BJ (cell line): ENCODE data around the gene ABCF3. TPM values are rescaled to one million over a fixed set of nuclear protein-coding genes. Genes with fewer than 3 reads are reported as not detected.

Experiments
- CTCF ChIA-PET: fragments of 350-600 bp; formaldehyde crosslinking; extraction: SDS; loops from one replicate; lab custom pipeline; 2021; ENCODE audit warnings: antibody characterized with exemption, inconsistent platforms; lab: Yijun Ruan, JAX
- POLR2A ChIA-PET: fragments of 300-600 bp; sonication (Branson Sonifier 250); formaldehyde crosslinking; extraction: SDS; loops from one replicate; lab custom pipeline; 2021; ENCODE audit warnings: antibody characterized with exemption; lab: Charles Lee
- DNase-seq: peaks from one replicate; pipeline ENCODE4 v3.0.0-alpha.2; 2011; ENCODE audit warnings: low read depth
- H3K27me3 ChIP-seq: 2 replicates; pipeline ENCODE4 v1.6.0; 2011; ENCODE audit warnings: low read length; ENCODE audit not compliant: control insufficient read depth, insufficient read depth
- H3K36me3 ChIP-seq: 2 replicates; pipeline ENCODE4 v1.5.1; 2011; ENCODE audit warnings: low read length; ENCODE audit not compliant: control insufficient read depth, insufficient read depth
- H3K4me3 ChIP-seq: 2 replicates; pipeline ENCODE4 v1.5.1; 2011; ENCODE audit warnings: low read depth, mild to moderate bottlenecking, control low read depth, low read length
- CTCF ChIP-seq: IDR thresholded peaks from 2 replicates; pipeline ENCODE4 v1.5.1; 2011; ENCODE audit warnings: low read depth, mild to moderate bottlenecking, control low read depth, inconsistent platforms, low read length, moderate library complexity; ENCODE audit not compliant: insufficient read depth
- polyA plus RNA-seq: library from polyadenylated mRNA; depleted of rRNA; stranded (reverse); fragments of >200 nt; gene quantifications from 2 replicates; pipeline ENCODE4 v1.2.3, GENCODE V29; 2011

Gene ABCF3
- polyA plus RNA-seq, 1 experiment = 82.8 TPM

GRCh38 chr3:184175506-184175905 is 10.5 kb upstream of the ABCF3 start:
- peaks cover 36% of the 10 kb centered on the region for H3K36me3 ChIP-seq
- ChIA-PET POLR2A (no interaction called here), CTCF (interaction anchor here (1.0 to 1.8 kb wide), 2 partner anchors 51 to 74 kb away, joined by 4 to 5 read pairs; partner anchors contain the start of gene EEF1AKMT4)
- no peak for DNase-seq
- no peaks in the 10 kb centered on the region for H3K27me3 ChIP-seq
- TF ChIP-seq CTCF = no peak
- peak overlapping the region; percentile 92 for H3K4me3 ChIP-seq

- ChIA-PET POLR2A (interaction anchor here (0.6 to 1.9 kb wide), 5 partner anchors 8 to 41 kb away, joined by 4 to 20 read pairs (median 12); partner anchors contain the start of genes ABCF3 and EIF2B5), CTCF (interaction anchor here (0.8 to 1.3 kb wide), 3 partner anchors 10 to 280 kb away, joined by 3 to 4 read pairs (median 3); partner anchors contain the start of gene ABCF3)
- H3K36me3 ChIP-seq = peaks cover 36% of the 10 kb centered on the region
- DNase-seq = no peak
- no peaks in the 10 kb centered on the region for H3K27me3 ChIP-seq
- H3K4me3 ChIP-seq = peak overlapping the region; percentile 92
- no peak for TF ChIP-seq CTCF
Measured at GRCh38 chr3:184175981-184176376, 10.0 kb upstream of the ABCF3 start.

- Histone ChIP-seq H3K27me3 (no peaks in the 10 kb centered on the region), H3K4me3 (peak overlapping the region; percentile 92), H3K36me3 (peaks cover 40% of the 10 kb centered on the region)
- POLR2A ChIA-PET = interaction anchor here (0.6 to 1.9 kb wide), 5 partner anchors 8 to 42 kb away, joined by 4 to 20 read pairs (median 12); partner anchors contain the start of genes ABCF3 and EIF2B5
- DNase-seq = peak; percentile 68
- CTCF ChIA-PET = interaction anchor here (0.6 to 1.3 kb wide), 5 partner anchors 9 to 281 kb away, joined by 3 to 4 read pairs (median 3); partner anchors contain the start of gene ABCF3
- no peak for TF ChIP-seq CTCF
Measured at GRCh38 chr3:184176377-184177330, 9.3 kb upstream of the ABCF3 start.

- Histone ChIP-seq H3K36me3 (peaks cover 44% of the 10 kb centered on the region), H3K4me3 (peak overlapping the region; percentile 92), H3K27me3 (no peaks in the 10 kb centered on the region)
- ChIA-PET CTCF (interaction anchor here (0.6 to 1.3 kb wide), 2 partner anchors 20 to 42 kb away, joined by 3 to 4 read pairs; no protein-coding TSS in a partner anchor), POLR2A (interaction anchor here (1.9 kb wide), 1 partner anchor 8 kb away, joined by 20 read pairs; the partner anchor contains the start of gene ABCF3)
- no peak for TF ChIP-seq CTCF
- no peak for DNase-seq
Measured at GRCh38 chr3:184177331-184177731, 8.7 kb upstream of the ABCF3 start.
